Memory B cell (primary cell): Measurements from ENCODE around the gene ANTXRL.
"Not testable (repeated sequence)": the region's sequence is repeated elsewhere in the genome, so short reads cannot be mapped to it uniquely, and the experiment has no call there.

Source experiments
- ATAC-seq: fragments of 150-1000 bp; cut with Tn5 transposase; 2 replicates; pipeline ENCODE4 v1.10.0; 2021; ENCODE audit warnings: low read depth, mild to moderate bottlenecking, moderate library complexity
- DNase-seq, 2 donors: peaks; one replicate each; pipeline ENCODE4 v3.0.0; 2022; ENCODE audit warnings: low spot score in 2 of 2
- H3K27ac Mint-ChIP-seq: one replicate; pipeline ENCODE4 v1.8.0; 2022; ENCODE audit warnings: mild to moderate bottlenecking, moderate library complexity, mixed read lengths
- H3K27me3 Mint-ChIP-seq: one replicate; pipeline ENCODE4 v1.8.0; 2022; ENCODE audit warnings: mixed read lengths
- H3K36me3 Mint-ChIP-seq: one replicate; pipeline ENCODE4 v1.8.0; 2022; ENCODE audit warnings: mild to moderate bottlenecking, mixed read lengths
- H3K4me1 Mint-ChIP-seq: one replicate; pipeline ENCODE4 v1.8.0; 2022; ENCODE audit warnings: mixed read lengths
- H3K4me3 Mint-ChIP-seq: one replicate; pipeline ENCODE4 v1.8.0; 2022; ENCODE audit warnings: mild to moderate bottlenecking, moderate library complexity, mixed read lengths
- H3K9me3 Mint-ChIP-seq: one replicate; pipeline ENCODE4 v1.8.0; 2022; ENCODE audit warnings: mixed read lengths

ANTXRL gene

GRCh38 chr10:46301056-46301645 is 14.4 kb downstream of the ANTXRL start:
- peaks cover 25% of the 10 kb centered on the region for H3K4me1 Mint-ChIP-seq
- no peaks in the 10 kb centered on the region for H3K9me3 Mint-ChIP-seq
- no peak overlapping the region for H3K27ac Mint-ChIP-seq
- ATAC-seq = no peak
- DNase-seq = no peak
- no peak overlapping the region for H3K4me3 Mint-ChIP-seq
- H3K36me3 Mint-ChIP-seq = no peaks in the 10 kb centered on the region
- H3K27me3 Mint-ChIP-seq = peaks cover 7% of the 10 kb centered on the region

- Mint-ChIP-seq H3K4me3 (no peak overlapping the region), H3K4me1 (peaks cover 25% of the 10 kb centered on the region), H3K9me3 (no peaks in the 10 kb centered on the region), H3K27ac (no peak overlapping the region), H3K27me3 (peaks cover 7% of the 10 kb centered on the region), H3K36me3 (no peaks in the 10 kb centered on the region)
- ATAC-seq (no peak), DNase-seq (no peak)
Measured at GRCh38 chr10:46301721-46302479, 15.1 kb downstream of the ANTXRL start.

GRCh38 chr10:46302765-46303352 is 16.1 kb downstream of the ANTXRL start:
- not testable (repeated sequence) for H3K36me3 Mint-ChIP-seq, DNase-seq, H3K27me3 Mint-ChIP-seq, H3K4me3 Mint-ChIP-seq, H3K9me3 Mint-ChIP-seq, ATAC-seq, H3K27ac Mint-ChIP-seq
- H3K4me1 Mint-ChIP-seq = peaks cover 24% of the 10 kb centered on the region

GRCh38 chr10:46304062-46304461 is 17.3 kb downstream of the ANTXRL start:
- DNase-seq (no peak), ATAC-seq (no peak)
- H3K9me3 Mint-ChIP-seq = no peaks in the 10 kb centered on the region
- H3K27ac Mint-ChIP-seq = no peak overlapping the region
- H3K36me3 Mint-ChIP-seq = no peaks in the 10 kb centered on the region
- H3K4me3 Mint-ChIP-seq = no peak overlapping the region
- peaks cover 12% of the 10 kb centered on the region for H3K4me1 Mint-ChIP-seq
- H3K27me3 Mint-ChIP-seq = no peaks in the 10 kb centered on the region

GRCh38 chr10:46304671-46305070 is 17.9 kb downstream of the ANTXRL start:
- H3K4me1 Mint-ChIP-seq, H3K9me3 Mint-ChIP-seq, H3K4me3 Mint-ChIP-seq, H3K27ac Mint-ChIP-seq, DNase-seq, H3K27me3 Mint-ChIP-seq, ATAC-seq, H3K36me3 Mint-ChIP-seq: not testable (repeated sequence)

- Mint-ChIP-seq H3K27me3 (no peaks in the 10 kb centered on the region), H3K36me3 (no peaks in the 10 kb centered on the region), H3K4me3 (no peak overlapping the region), H3K27ac (no peak overlapping the region), H3K4me1 (peaks cover 4% of the 10 kb centered on the region), H3K9me3 (no peaks in the 10 kb centered on the region)
- DNase-seq (no peak), ATAC-seq (no peak)
Measured at GRCh38 chr10:46305079-46305818, 18.5 kb downstream of the ANTXRL start.

GRCh38 chr10:46305986-46306385 is 19.2 kb downstream of the ANTXRL start:
- Mint-ChIP-seq H3K27me3 (no peaks in the 10 kb centered on the region), H3K36me3 (no peaks in the 10 kb centered on the region), H3K4me3 (no peak overlapping the region), H3K27ac (no peak overlapping the region), H3K9me3 (no peaks in the 10 kb centered on the region), H3K4me1 (no peaks in the 10 kb centered on the region)
- no peak for ATAC-seq
- DNase-seq = no peak

GRCh38 chr10:46306516-46307184 is 19.9 kb downstream of the ANTXRL start:
- no peaks in the 10 kb centered on the region for H3K4me1 Mint-ChIP-seq
- no peaks in the 10 kb centered on the region for H3K36me3 Mint-ChIP-seq
- H3K9me3 Mint-ChIP-seq = no peaks in the 10 kb centered on the region
- DNase-seq (no peak), ATAC-seq (no peak)
- no peak overlapping the region for H3K4me3 Mint-ChIP-seq
- H3K27me3 Mint-ChIP-seq = no peaks in the 10 kb centered on the region
- H3K27ac Mint-ChIP-seq = no peak overlapping the region

GRCh38 chr10:46307281-46308112 is 20.7 kb downstream of the ANTXRL start:
- ATAC-seq = no peak
- H3K27ac Mint-ChIP-seq = no peak overlapping the region
- no peaks in the 10 kb centered on the region for H3K9me3 Mint-ChIP-seq
- no peak for DNase-seq
- no peaks in the 10 kb centered on the region for H3K36me3 Mint-ChIP-seq
- H3K4me3 Mint-ChIP-seq = no peak overlapping the region
- no peaks in the 10 kb centered on the region for H3K27me3 Mint-ChIP-seq
- no peaks in the 10 kb centered on the region for H3K4me1 Mint-ChIP-seq

- ATAC-seq (no peak), DNase-seq (no peak)
- Mint-ChIP-seq H3K27me3 (no peaks in the 10 kb centered on the region), H3K36me3 (no peaks in the 10 kb centered on the region), H3K4me1 (no peaks in the 10 kb centered on the region), H3K4me3 (no peak overlapping the region), H3K9me3 (no peaks in the 10 kb centered on the region), H3K27ac (no peak overlapping the region)
Measured at GRCh38 chr10:46308113-46308415, 21.3 kb downstream of the ANTXRL start.

- DNase-seq (no peak), ATAC-seq (no peak)
- Mint-ChIP-seq H3K4me3 (no peak overlapping the region), H3K27ac (no peak overlapping the region), H3K4me1 (no peaks in the 10 kb centered on the region), H3K27me3 (no peaks in the 10 kb centered on the region), H3K36me3 (no peaks in the 10 kb centered on the region), H3K9me3 (no peaks in the 10 kb centered on the region)
Measured at GRCh38 chr10:46308666-46309450, 22.1 kb downstream of the ANTXRL start.

GRCh38 chr10:46309511-46310142 is 22.8 kb downstream of the ANTXRL start:
- ATAC-seq (no peak), DNase-seq (no peak)
- no peaks in the 10 kb centered on the region for H3K9me3 Mint-ChIP-seq
- H3K4me3 Mint-ChIP-seq = no peak overlapping the region
- no peaks in the 10 kb centered on the region for H3K36me3 Mint-ChIP-seq
- no peak overlapping the region for H3K27ac Mint-ChIP-seq
- no peaks in the 10 kb centered on the region for H3K4me1 Mint-ChIP-seq
- H3K27me3 Mint-ChIP-seq = no peaks in the 10 kb centered on the region
